GM19455 (cell line): ENCODE measurements around the gene BRINP2.

Source experiments
- ATAC-seq: cut with Tn5 transposase; IDR thresholded peaks from one replicate; pipeline ENCODE4 v1.9.1; 2021; ENCODE audit not compliant: unreplicated experiment

BRINP2 gene, protein sequence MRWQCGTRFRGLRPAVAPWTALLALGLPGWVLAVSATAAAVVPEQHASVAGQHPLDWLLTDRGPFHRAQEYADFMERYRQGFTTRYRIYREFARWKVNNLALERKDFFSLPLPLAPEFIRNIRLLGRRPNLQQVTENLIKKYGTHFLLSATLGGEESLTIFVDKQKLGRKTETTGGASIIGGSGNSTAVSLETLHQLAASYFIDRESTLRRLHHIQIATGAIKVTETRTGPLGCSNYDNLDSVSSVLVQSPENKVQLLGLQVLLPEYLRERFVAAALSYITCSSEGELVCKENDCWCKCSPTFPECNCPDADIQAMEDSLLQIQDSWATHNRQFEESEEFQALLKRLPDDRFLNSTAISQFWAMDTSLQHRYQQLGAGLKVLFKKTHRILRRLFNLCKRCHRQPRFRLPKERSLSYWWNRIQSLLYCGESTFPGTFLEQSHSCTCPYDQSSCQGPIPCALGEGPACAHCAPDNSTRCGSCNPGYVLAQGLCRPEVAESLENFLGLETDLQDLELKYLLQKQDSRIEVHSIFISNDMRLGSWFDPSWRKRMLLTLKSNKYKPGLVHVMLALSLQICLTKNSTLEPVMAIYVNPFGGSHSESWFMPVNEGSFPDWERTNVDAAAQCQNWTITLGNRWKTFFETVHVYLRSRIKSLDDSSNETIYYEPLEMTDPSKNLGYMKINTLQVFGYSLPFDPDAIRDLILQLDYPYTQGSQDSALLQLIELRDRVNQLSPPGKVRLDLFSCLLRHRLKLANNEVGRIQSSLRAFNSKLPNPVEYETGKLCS

DNA sequence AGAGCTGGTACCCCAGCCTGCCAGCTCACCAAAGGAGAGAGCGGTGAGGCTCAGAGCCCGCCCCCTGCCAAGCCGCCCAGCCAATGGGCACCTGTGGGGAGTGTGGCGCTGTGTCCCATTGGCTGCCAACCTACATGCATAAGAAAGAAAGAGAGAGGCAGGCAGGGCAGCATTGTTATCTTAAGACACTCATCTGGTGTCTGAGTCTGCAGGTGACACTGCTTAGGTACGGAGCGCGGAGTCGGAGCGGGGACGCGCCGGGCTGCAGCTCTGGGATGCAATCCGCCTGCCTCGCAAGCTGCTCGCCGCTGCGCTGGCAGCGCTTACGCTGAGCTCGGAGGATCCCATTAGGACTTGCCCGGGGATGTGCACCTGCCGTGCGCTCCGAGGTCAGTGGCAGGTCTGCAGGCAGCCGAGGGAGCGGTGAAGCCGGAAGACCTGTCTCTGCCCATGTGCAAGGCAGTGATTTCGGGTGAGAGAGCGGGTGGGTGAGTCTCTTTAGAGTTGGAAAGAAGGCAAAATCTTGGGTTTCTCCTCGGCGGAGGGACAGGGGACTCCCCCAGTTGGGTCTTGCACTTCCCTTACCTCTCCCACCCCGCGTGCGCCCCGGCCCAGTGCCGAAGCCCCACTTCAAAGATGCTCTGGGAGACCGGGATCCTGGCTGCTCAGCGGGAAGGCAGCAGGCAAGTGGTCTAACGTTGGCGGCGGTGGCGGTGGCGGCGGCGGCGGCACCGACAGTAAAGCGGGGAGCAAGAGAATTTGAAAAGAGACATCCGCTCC, at the start of gene BRINP2:
Gene BRINP2 (plus strand): TSS at position 203 of the 780 bp plus-strand sequence. CDS start 58,919 bp downstream, outside the sequence.
- ATAC-seq, result no peak

DNA sequence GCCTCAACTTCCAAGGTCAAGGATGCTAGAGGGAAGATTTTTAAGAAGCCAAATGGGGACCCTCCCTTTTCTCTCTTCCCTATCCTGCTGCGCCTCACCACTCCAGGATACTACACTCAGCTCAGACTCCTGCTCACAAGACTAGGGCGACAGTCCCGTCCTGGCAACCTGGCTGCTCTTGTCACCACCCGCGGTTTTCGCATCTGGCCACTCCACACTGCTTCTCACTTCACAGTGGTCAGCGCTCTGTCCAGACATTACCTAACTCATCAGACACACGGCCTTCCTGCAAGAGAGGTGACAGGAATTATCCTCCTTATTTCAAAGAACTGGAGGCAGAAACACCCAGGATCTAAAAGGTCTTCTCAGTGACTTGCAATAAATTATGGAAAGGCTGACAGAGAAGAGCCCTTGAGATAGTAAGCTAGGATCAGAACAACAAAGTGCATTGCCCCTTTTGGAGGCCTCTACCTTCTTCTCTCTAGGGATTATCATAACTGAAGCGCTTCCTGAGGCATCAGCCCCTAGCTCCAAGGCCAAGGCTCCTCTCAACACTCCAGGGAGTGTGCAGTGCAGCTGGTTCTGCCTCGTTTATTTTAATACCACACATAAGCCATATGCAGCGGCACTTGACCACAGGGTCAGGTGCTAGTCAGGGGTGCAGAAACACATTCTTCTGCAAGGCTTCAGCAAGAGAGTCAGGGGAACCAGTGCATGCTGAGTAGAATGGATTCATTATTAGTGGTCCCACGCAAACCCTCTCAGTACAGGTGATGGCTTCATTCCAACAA, 48.1 kb upstream of the BRINP2 start:
- ATAC-seq, result no peak

DNA sequence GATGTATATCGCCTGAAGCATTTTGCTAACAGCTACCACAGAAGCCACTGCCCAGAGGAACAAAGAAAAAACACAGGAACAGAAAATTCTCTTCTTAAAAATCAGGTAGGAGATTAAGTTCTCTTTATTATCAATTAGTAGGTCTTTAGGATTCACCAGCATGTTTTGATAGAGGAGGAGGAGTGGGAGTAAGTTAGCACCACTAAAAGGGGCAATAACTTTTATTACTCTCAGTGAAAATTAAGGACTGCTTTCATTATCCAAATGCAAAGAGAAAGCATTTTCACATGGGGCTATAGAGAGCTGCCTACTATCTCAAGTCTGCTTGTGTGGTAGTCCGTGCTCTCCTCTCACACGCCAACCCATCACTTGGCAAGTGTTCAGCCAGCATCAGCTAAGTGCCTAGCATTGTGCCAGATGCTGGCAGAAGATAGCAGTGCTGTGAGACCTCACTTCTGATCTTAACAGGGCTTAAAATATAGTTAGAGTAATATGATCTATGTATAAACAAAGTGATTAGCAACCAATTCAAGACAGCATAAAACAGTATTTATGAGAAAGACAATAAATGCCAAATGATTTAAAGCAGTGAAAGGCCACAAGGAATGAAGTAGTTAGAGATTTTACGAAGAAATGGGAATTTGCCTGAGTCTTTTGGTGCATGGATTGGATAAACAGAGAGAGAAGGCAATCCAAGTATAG, 46.0 kb upstream of the BRINP2 start:
- no peak for ATAC-seq

DNA sequence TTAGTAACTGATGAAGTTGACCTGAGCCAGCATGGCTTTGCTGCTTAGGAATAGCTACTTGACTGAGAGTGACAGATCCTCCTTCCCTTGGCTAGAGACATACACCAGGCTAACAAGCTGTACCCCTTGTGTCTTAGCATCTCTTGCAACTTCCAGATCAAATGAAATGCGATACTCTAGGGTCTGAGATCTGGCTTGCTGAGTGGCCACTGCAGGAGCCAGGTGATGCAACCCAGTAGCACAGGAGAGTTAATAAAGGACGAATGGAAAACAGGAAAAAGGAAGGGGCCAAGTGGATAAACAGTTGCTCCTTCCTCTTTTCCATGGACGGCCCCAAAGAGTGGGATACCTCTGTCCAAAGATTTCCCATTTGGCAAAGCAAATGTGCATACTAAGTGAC, 44.5 kb upstream of the BRINP2 start:
- ATAC-seq, result no peak

DNA sequence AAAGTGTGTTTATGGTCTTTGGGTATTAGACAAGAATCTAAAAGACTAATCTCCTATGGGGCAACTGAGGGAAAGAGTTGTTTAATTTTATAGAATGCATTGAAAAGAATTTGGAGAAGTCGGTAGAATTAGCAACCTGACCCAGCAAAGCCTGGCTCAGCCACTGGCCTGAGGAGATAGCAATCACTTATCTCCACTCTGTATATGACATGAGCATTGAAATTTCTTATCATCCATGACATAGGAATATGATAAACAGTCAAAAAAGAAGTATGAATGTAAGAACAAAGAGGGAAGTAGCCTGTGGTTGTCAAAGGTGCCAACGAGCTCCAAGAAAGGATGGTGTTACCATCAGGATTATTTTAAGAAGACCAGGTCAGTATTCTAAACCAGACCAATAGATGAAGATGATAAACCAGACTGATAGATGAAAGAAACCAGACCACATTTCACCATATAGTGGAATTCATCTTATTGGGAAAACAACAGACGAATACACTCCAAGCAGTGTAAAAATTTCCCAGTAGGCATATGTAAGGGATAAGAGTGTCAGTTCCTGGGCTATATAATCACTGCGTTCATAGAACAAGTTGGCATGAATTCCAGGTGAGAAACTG, 42.0 kb upstream of the BRINP2 start:
- ATAC-seq, result no peak

DNA sequence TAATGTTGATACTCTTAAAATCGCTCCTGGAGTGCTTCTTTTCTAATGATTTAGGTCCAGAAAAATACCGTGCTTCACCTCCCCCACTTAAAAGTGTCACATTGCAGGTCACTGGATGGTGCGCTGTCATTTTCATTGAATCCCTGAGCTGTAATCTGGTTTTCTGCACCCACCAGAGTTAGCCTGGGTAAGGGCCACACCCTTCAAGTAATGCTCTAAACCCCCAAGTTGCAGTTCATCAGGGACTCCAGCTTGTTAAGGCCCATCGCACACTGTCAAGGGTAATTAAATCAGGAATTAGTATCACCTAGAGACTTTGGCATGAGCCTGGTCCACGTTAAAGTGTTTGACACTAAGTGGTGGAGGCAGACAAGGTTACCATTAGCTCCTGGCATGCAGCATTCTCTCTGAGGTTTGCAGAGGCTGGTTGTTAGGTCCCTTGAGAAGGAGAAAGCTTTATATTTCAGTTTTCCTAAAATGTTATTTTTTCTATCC, 40.3 kb upstream of the BRINP2 start:
- ATAC-seq, result no peak

DNA sequence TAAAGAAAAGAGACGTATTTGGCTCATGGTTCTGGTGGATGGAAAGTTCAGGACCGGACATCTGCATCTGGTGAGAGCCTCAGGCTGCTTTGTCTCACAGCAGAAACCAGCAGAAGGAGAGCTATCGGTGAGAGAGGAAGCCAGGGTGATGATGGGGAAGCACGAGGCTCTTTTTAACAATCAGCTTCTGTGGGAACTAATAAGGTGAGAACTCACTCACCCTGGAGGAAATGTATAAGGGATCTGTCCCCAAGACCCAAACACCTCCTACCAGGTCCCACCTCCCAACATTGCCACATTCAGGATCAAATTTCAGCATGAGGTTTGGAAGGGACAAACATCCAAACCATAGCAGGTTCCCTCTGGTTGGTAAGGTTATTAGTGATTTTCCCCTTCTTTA, 39.0 kb upstream of the BRINP2 start:
- ATAC-seq, result no peak

DNA sequence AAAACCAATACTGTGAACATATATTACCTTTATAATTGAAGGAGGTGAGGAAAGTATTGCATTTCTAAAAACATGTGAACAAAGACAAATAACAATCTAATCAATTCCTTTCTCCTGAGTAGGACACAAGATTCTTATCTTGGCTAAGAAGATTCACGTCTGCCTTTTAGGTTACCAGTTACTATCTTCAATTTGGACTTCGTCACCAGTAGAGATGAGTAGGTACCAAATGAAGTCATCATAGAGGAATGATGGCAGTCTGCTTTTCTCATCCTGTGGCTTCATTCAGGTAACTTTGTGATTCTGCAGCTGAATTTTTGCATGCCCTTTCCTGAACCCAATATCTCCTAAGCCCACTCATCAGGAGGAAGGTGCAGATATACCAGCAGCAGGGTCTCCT, 38.6 kb upstream of the BRINP2 start:
- no peak for ATAC-seq

DNA sequence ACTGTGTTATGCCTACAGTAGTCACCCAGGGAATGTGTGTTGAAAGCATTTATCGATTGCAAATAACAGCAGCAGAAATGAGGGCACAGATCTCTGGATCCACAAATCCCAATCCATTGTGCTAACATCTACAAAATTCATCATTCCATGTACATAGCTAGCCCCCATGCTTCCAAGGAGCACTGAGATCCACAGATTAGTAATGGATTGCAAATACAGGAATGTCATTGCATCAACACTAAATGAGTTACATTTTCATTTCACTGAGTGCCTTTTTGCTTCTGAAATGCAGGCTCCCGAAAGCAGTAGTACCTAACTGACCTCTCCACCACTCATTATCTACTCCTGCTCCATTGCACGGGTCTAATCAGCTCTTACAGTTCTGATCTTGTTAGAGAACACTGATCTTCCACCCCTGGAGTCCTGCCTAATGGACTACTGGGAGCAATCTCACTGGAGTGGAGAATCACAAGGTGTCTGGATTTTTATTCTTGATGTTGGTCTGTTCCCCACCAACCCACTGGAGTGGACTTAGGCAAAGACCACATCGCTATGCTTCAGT, 36.7 kb upstream of the BRINP2 start:
- ATAC-seq, result no peak

DNA sequence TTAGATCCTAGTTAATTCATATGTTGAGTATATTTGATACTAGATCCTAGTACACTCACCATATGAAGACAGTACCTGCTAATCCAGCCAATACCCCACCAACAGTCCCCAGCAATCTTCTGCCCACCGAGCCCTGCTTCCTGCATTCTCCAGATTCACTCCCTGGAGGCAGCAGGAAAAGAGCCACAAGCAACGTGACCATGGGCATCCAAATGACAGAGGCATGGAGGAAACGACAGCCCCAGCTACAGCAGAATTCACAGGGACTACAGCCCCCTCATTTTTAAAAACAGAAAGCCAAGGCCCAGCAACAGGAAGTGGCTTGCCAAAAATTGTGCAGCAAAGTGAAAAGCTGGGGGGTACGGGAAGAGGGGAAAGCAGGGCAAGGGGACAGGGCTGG, 35.5 kb upstream of the BRINP2 start:
- no peak for ATAC-seq

DNA sequence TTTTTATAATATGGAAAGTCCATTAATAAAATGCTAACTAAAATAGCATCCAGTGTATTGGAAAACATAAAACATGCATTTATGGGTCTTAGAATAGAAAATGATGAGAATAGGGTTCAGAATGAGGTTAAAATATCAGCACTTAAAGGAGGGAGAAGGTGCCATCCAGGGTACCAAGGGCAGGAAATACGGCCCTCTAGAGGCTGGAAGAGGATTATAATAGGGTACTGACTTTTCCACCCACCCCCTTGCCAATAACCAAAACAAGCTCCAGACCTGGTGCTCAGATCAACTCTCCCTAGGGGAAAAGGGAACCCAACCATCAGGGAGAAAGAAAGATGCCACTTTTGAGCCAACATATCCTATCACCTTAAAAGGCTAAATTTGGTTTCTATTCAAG, 32.9 kb upstream of the BRINP2 start:
- no peak for ATAC-seq

DNA sequence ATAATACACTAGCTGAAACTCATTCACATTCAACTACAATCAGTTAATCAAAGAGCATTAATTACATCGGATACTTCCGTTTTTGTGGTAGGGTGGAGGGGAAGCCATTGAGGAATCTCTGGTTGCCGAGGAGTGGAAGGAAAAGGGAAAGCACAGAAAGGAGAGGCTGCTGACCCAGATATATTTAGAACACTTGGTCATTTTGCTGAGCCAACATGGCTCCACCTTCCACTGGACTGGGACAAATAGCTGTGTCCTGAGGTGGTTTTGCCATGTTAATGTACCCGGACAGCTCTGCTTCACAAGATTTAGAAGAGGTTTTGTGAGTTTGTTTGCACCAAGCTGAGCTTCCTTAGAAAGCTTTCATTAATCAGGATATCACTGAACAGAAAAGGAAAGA, 32.4 kb upstream of the BRINP2 start:
- ATAC-seq, result no peak

DNA sequence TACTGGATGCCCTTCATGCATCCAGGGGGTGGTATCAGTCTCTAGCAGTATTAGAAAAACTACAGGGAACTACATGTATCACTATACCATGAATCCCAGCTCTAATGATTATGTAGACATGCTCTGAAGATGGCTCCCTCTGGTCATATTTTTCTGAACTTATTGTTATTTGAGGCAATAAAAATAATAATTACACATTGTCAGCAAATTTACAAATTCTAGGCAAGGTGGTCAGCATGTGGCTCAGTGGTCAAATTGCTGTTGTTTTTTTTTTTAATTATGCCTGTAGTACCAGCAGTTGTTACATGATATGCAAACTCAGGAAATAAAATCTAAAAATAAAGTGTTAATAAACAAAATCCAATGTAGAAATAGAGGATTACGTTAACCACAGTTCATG, 28.7 kb upstream of the BRINP2 start:
- no peak for ATAC-seq

DNA sequence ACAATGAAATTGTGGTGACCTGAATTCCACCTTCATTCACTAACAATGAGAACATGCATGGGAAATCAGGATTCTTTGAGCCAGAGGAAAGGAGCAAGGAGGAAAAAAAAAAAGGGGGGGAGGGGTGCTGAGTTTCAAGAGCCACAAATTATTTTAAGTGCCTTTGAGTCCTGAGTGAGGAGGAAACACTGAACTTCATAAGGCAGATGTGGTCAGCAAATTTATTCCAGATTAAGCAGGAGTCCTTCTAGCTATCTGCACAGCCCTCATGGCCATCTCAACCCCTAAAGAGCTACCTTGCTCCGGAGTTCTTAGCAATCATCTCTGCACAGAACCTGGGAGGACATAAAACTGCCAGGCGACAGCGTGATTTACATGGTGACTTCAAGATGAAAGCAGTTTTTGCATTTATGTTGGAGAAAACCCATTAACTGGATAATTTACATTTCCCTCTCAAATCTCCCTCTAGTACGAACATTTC, 27.9 kb upstream of the BRINP2 start:
- no peak for ATAC-seq

DNA sequence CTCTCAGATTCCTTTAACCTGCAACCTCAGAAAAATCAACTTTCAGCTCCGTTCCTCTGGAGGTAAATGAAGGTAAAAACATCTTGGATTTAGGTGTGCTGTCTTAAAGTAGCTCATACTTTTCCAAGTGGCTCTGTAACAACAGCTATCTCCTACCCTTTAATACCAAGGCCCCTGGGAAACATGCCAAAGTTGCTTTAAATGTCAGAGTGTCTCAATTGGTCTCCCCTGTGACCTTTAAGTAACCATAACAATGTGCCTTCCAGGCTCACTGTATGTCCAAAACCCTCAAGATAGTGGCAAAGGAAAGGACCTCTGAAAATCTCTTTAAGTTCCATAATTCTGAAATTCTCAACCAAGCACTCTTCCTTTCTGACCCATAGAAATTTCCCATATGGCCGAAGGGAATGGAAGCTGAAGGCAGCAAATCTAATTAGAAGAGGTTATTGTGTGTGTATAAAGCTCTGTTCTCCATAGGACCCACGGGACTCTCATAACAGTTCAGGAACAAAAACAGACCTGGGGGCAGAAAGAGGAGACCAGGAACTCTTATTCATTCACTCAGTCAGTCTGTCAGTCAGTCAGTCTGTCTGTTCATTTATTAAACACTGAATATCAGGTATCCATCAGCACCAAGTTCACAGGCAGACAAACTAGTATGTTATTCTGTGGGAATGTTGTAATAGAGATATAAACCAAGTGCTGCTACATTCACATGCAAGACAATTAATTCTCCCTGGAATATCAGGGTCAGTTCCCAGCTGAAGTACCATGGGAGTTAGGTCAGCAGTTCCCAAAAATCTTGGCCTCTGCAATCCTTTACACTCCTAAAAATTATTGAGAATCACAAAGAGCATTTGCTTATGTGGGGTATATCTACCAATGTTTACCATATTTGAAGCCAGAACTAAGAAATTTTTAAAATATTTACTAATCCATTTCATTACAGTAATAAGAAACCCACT, 25.4 kb upstream of the BRINP2 start:
- ATAC-seq, result no peak

DNA sequence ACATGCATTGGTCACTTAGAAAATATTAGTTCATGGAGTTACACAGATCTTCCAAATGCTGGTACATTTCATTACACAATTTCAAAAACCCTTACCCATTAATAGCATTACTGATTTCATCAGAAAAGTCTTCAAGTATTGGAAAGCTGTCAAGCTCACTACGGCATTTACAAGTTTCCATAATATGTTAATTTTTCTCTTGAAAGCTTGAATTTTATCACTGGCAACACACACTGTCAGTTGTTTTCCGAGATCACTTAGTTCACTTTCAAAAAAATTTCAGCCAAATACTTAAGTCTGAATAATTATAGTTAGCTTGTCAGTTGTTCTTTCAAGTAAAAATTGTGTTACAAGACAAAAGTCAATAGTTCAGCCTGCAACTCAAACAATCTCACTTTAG, 24.3 kb upstream of the BRINP2 start:
- no peak for ATAC-seq

DNA sequence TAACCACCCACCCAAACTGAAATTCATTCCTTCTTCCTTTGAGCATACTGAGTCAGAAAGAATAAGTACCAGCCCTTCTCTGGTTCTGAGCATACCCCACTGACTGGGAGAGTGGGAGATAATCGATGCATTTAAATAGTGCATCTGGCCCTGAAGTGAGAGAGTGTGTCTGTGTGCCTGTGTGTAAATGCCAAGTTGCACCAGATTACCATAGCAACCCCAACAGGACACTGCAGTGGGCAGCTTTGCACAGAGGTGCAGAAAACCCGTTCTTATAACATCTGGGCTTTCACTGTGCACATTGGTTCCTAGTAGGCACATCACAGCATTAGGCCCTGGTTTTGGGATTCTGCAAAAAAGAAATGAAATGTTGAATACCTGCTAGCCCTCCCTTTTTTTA, 8.5 kb upstream of the BRINP2 start:
- no peak for ATAC-seq

DNA sequence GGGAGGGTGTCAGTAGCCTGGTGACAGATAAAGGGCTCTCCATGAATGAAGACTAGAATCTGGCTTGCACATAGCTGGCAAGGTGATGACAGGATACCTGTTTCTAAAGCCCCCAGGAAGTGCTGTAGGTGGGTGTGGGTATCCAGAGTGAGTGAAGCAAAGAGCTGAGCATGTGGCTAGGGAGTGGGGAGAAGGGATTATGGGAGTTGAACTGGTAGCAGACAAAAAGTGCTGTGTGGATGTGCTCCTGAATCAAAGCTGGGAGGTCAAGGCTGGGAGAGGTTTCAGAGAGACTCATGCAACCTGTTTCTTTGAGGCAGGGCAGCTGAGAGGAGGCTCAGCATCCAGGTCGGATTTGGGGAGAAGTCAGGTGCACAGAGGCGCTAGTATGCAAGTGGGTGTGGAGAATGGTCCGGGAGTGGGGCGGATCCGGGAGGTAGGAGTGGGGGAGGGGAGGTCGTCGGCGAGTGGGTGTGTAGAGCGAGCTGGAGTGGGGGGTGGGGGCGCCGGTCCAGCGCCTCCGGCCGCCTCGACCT, 6.8 kb upstream of the BRINP2 start:
- ATAC-seq, result no peak
